ENCODE measurements around the gene SIAH3.
"Not testable (repeated sequence)": the region's sequence is repeated elsewhere in the genome, so short reads cannot be mapped to it uniquely, and the experiment has no call there.

SIAH3 gene

GRCh38 chr13:45851171-45851921 is at the start of gene SIAH3:
Gene SIAH3, minus strand, starts transcription at chr13:45851753. Its CDS starts 124 bp downstream, at chr13:45851629.
- DNase-seq (ENCODE audit: low spot score) = no peak

DNA sequence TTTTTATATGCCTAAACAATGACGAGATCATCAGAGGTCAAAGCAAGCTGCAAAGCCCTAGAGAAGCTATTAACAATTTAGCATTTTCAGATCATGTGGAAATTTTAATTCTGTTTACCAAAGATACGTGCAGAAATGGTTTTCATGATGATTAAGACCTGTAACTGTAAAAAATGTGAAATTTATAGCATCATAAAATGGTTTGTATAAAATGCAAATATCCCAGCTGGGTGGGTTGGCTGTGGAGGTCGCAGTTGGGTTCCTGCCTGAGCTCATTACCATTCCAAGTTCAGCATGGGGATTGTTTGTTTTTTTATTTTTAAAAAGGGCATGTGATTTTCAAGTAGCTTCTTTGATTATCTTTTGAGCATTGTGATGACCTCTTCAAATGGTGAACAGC is 47.9 kb upstream of the SIAH3 start:
- DNase-seq (ENCODE audit: low spot score) = no peak

DNA sequence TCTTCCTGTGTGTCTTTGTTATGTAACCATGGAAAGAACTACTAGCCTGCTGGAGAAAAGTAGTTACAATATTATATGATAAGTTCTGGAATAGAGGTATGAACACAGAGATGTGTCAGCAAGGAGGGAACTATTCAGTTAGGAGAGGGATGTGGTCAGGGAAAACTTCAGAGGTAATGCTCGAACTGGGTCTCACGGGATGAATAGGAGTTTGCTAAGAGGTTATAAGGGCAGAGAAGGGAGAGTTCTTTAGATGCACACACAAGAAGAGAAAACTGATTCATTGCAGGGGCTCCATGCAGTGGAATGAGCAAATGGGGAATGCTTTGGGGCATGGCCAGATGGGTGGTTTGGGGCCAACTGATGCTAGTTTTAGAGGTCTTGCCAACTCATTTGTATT is 46.0 kb upstream of the SIAH3 start:
- DNase-seq (ENCODE audit: low spot score) = no peak

DNA sequence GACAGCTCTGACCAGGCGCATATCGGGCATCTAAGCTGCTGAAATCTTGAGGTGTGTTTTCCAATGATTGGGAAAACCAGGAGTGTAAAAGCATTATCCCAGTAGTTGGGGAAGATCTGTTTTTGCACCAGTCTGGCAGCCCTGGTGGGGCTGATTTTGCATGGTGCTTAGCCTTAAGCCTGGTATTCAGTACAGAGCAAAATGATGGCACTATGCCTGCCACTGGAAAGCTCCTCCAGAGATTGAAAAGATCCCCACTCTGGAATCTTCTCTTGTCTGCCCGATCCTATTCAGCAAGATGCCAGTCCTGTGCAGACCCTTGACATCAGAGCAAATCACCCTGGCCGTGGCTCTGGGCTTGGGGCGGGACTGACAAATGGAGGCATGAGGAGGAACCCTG is 44.7 kb upstream of the SIAH3 start:
- no peak for DNase-seq (ENCODE audit: low spot score)

- DNase-seq (ENCODE audit: low spot score) = no peak
Observed at GRCh38 chr13:45895881-45896280, 44.3 kb upstream of the SIAH3 start.

DNA sequence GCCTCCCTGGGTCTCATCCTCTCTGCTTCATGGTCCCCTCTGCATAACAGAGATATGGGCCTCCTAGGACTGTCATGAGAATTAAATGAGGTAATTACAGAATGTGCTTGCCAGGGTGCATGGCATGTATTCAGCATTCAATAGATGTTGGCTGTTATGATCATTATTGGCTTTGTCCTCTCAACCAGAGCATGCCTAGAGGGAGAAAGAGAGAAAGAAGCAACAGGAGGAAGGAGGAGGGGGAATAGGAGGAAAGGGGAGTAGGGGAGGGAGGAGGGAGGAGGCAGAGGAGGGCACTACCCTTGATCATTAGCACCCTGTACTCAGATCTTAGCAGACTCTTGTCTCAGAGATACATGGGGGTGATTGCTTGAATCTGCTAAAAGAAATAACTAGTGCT is 41.0 kb upstream of the SIAH3 start:
- no peak for DNase-seq (ENCODE audit: low spot score)

GRCh38 chr13:45889590-45890243 is 38.2 kb upstream of the SIAH3 start:
- DNase-seq (ENCODE audit: low spot score) = no peak

DNA sequence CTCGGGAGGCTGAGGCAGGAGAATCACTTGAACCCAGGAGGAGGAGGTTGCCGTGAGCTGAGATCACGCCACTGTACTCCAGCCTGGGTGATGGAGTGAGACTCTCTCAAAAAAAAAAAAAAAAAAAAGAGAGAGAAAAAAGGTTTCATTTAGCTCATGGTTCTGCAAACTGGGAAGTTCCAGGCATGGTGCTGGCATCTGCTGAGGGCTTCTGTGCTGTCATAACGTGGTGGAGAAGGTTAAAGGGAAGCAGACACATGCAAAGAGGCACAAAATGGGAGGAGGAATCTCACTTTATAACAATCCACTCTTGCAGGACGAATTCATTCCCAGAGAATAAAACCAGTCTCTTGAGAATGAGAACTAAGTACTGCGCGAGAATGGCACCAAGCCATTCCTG is 34.9 kb upstream of the SIAH3 start:
- no peak for DNase-seq (ENCODE audit: low spot score)

- no peak for DNase-seq (ENCODE audit: low spot score)
Observed at GRCh38 chr13:45885194-45885593, 33.6 kb upstream of the SIAH3 start.

- DNase-seq (ENCODE audit: low spot score) = no peak
Observed at GRCh38 chr13:45882626-45883025, 31.1 kb upstream of the SIAH3 start.

DNA sequence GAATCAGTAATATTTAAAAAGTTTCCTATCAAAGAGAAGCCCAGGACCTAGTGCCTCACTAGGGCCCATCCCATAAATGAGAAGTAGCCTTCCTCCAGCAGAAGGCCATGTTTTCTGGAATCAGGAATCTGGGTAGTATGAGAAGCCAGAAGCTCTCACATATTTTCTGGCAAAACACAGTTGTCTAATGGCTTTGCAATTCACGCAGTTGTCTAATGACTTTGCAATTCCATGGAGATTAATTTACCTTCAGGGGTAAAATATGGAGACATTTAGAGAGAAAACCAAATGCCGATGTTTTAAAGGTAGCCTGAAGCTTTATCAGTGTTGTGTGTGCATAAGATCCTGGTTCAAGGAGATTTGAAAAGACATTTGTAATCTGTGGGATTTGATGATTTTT is 29.8 kb upstream of the SIAH3 start:
- DNase-seq (ENCODE audit: low spot score) = no peak

GRCh38 chr13:45880242-45880641 is 28.7 kb upstream of the SIAH3 start:
- no peak for DNase-seq (ENCODE audit: low spot score)

DNA sequence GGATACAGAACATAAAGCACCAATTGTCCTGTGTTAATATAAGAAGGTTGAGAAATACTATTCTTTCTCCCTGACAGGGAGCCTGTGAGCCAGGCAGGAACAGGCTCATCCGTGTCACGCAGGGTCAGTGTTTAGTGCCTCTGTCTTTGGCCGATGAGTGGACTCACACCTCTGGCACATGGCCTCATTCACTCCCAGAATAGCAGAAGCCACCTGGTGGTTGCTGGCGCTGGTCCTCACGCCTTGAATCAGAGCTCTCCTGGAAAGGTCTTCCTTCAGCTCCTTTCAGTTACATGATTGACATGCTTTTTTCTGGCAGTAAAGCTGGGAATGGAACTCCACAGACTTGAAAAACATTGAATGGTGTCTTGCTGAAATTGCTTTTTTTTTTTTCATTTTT is 28.1 kb upstream of the SIAH3 start:
- no peak for DNase-seq (ENCODE audit: low spot score)

- no peak for DNase-seq (ENCODE audit: low spot score)
Observed at GRCh38 chr13:45878966-45879365, 27.4 kb upstream of the SIAH3 start.

DNA sequence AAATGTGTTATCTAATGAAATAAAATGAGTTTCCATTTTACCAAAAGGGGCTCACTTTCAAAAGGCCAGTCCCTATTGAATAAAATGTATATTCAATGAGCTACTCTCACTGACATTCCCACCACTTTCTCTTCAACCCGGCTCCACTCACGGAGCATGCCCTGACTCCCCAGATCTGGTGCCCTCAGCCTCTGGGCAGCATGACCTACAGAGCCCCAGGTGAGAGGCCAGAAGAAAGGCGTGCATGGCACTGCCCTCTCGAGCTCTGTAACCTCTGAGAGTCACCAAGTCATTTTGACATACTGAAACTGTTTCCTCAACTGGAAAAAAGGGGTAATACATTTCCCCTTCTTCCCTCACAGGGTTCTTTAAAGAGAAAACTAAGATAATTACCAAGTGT is 25.2 kb upstream of the SIAH3 start:
- no peak for DNase-seq (ENCODE audit: low spot score)

DNA sequence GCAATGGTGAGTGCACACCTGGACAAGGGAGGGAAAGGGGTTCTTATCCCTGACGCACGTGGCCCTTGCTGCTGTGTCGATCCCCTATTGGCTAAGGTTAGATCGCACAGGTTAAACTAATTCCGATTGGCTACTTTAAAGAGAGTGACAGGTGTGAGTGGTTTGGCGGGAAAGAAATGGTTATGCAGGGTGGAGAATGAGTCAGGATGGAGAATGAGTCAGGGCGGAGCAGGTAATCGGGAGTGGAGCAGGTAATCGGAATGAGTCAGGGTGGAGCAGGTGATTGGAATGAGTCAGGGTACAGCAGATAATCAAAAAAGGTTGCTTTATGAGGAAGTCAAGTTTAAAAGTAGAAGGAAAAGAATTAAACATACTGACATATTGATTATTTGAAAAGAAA is 24.4 kb upstream of the SIAH3 start:
- no peak for DNase-seq (ENCODE audit: low spot score)

GRCh38 chr13:45873491-45874325 is 22.2 kb upstream of the SIAH3 start:
- no peak for DNase-seq (ENCODE audit: low spot score)

GRCh38 chr13:45872566-45872965 is 21.0 kb upstream of the SIAH3 start:
- DNase-seq (ENCODE audit: low spot score) = no peak

DNA sequence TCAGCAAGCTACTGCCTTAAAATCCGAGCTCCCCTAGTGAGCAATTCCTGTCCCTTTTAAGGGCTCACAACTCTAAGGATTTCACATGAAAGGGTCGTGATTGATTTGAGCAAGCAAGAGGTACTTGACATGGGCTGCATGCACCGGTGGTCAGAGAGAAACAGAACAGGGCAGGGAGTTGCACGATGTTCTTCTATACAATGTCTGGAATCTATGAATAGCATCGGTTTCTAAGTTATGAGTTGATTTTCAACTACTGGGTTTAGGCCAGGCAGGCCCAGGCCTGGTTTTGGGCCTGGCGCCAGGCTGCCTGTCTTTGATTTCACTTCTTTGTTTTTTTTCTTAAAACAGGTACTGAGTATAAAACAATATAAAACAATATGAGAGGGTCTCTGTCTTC is 19.6 kb upstream of the SIAH3 start:
- not testable (repeated sequence) for DNase-seq (ENCODE audit: low spot score)

DNA sequence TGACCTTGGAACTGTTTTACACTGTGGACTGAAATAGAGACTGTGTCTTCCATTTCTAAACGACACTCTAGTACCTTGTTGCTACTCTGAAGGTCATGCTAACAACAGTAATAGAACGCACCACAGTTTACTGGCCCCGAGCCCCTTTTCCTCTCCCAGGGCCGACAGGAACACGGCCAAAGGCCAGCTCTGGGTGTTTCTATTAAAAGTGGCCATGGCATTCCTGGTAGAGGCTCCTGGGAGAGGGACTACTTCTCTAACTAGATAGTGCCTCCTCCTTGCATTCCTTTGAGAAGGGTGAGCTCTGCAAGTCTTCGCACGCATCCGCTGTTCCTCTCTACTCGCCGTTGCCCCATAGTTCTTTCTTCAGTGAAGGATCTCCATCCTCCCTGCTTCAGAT is 18.7 kb upstream of the SIAH3 start:
- DNase-seq (ENCODE audit: low spot score) = no peak

- no peak for DNase-seq (ENCODE audit: low spot score)
Observed at GRCh38 chr13:45865414-45865813, 13.9 kb upstream of the SIAH3 start.

DNA sequence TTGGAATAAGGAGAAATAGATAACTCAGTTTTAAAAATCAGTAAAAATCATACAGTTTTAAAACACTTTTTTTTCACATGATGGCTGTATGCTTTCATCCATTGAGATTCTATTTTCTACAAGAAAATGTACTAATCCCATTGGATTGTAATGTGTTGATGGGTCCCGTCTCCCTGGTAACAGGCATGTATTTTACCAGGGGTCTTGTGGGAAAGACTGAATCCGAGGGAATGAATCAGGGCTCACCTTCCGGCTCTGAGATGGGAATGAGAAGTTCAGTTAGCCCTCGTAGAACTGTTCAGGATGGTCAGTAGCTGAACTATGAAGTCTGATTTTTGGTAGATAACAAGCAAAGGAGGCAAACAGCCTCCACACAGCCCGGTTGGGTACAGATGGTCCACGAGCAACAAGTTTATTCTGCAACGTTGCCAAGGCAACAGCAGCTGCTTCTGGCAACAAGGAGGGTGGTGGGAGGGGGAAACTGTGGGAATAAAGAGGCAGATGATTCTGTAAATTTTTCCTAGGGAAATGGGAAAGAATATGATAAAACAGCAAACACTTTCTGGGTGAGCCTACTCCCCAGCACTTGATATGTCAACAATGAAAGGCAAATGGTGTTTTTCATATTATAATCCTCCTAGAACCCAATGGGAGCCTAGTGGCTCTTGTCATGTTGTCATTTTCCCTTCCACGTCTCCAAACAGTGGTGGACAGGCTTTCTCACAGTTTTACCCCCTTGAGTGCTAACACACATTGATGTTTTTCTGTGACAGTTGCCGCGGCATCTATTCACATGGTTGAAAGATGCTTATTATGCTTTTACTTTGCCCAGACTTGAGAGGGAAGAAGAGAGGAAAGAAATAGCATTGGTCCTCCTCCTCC is 12.4 kb upstream of the SIAH3 start:
- no peak for DNase-seq (ENCODE audit: low spot score)

Data from left forelimb (tissue), 1 donor.